Common myeloid progenitor, CD34-positive (primary cell): Measurements from ENCODE around the gene RNASE13.
A peak's percentile ranks its signal among the peaks of the same experiment; 100 is the strongest.

ENCODE experiments used
- CTCF ChIA-PET: fragments of 350-600 bp; sonication (Branson Sonifier 250); formaldehyde crosslinking; loops from one replicate; lab custom pipeline; 2021; ENCODE audit warnings: antibody characterized with exemption; lab: Charles Lee
- POLR2A ChIA-PET: fragments of 350-600 bp; sonication (Branson Sonifier 250); formaldehyde crosslinking; loops from one replicate; lab custom pipeline; 2021; ENCODE audit warnings: antibody characterized with exemption; lab: Charles Lee
- DNase-seq, 3 donors: peaks; one replicate each; pipeline versions ENCODE4 v3.0.0 to v3.0.0-alpha.2; 2013
- H3K27ac ChIP-seq, 2 experiments: 1 replicate in 1 of 2; 2 replicates in 1 of 2; pipeline ENCODE4 v1.7.0; 2013; ENCODE audit warnings: inconsistent platforms in 2 of 2, low read length in 2 of 2, mild to moderate bottlenecking in 2 of 2, low read depth in 1 of 2, moderate library complexity in 1 of 2; ENCODE audit not compliant: severe bottlenecking in 2 of 2, insufficient read depth in 1 of 2, poor library complexity in 1 of 2
- H3K27me3 ChIP-seq, 5 experiments: replicated peaks in 2 of 5; 1 replicate in 3 of 5; 2 replicates in 2 of 5; pipeline versions ENCODE4 v1.6.1 to v1.7.0; 2013; ENCODE audit warnings: low read length in 4 of 5, mild to moderate bottlenecking in 2 of 5, moderate library complexity in 2 of 5, inconsistent platforms in 1 of 5; ENCODE audit not compliant: insufficient read depth in 5 of 5, control insufficient read depth in 4 of 5
- H3K36me3 ChIP-seq, 4 experiments: 1 replicate in 2 of 4; 2 replicates in 2 of 4; pipeline versions ENCODE4 v1.6.1 to v1.7.0; 2013; ENCODE audit warnings: low read length in 3 of 4, control low read depth in 1 of 4, mild to moderate bottlenecking in 1 of 4; ENCODE audit not compliant: control insufficient read depth in 4 of 4, insufficient read depth in 4 of 4
- H3K4me1 ChIP-seq, 4 experiments: 1 replicate in 3 of 4; 2 replicates in 1 of 4; pipeline versions ENCODE4 v1.6.1 to v1.7.1; 2013; ENCODE audit warnings: low read length in 3 of 4, mild to moderate bottlenecking in 3 of 4, control low read depth in 1 of 4, inconsistent platforms in 1 of 4, moderate library complexity in 1 of 4; ENCODE audit not compliant: control insufficient read depth in 4 of 4, insufficient read depth in 4 of 4; ENCODE audit errors: control extremely low read depth in 1 of 4
- H3K4me3 ChIP-seq, 7 experiments: 1 replicate in 4 of 7; 2 replicates in 3 of 7; pipeline versions ENCODE4 v1.5.1 to v1.7.0; 2013; ENCODE audit warnings: mild to moderate bottlenecking in 7 of 7, low read length in 6 of 7, moderate library complexity in 6 of 7, inconsistent platforms in 2 of 7, low read depth in 2 of 7, control low read depth in 1 of 7; ENCODE audit not compliant: insufficient read depth in 4 of 7, control insufficient read depth in 1 of 7; ENCODE audit errors: extremely low read depth in 1 of 7
- H3K9me3 ChIP-seq, 5 experiments: 1 replicate in 4 of 5; 2 replicates in 1 of 5; pipeline versions ENCODE4 v1.6.1 to v1.7.1; 2013; ENCODE audit warnings: low read length in 4 of 5, mild to moderate bottlenecking in 2 of 5, inconsistent platforms in 1 of 5, low read depth in 1 of 5, moderate library complexity in 1 of 5; ENCODE audit not compliant: control insufficient read depth in 4 of 5, insufficient read depth in 2 of 5; ENCODE audit errors: control extremely low read depth in 1 of 5
- WGBS: methylation state at CpG from one replicate; pipeline ENCODE4 v1.1.5; 2013; ENCODE audit not compliant: insufficient coverage; 5-methylcytosine and 5-hydroxymethylcytosine counted together

Gene RNASE13

GRCh38 chr14:21018286-21018685 is 16.3 kb downstream of the RNASE13 start:
- CTCF ChIA-PET: interaction anchor here (0.9 to 16.8 kb wide), 9 partner anchors 10 to 86 kb away, joined by 3 to 345 read pairs (median 105); partner anchors contain the start of genes RNASE13, RNASE7, SLC39A2 and TMEM253
- DNase-seq: no peak
- 95% methylated on average over 4 of the region's 7 CpGs for whole genome bisulfite sequencing
- peaks cover 0 to 15% (median 2%) of the 10 kb centered on the region in 4 experiments for H3K36me3 ChIP-seq
- H3K27ac ChIP-seq: no peak overlapping the region
- peaks cover 0 to 10% (median 0%) of the 10 kb centered on the region in 5 experiments for H3K27me3 ChIP-seq
- POLR2A ChIA-PET: no interaction called here
- peaks cover 0 to 17% (median 4%) of the 10 kb centered on the region in 4 experiments for H3K4me1 ChIP-seq
- no peaks in the 10 kb centered on the region for H3K9me3 ChIP-seq
- H3K4me3 ChIP-seq: no peak overlapping the region

- Histone ChIP-seq H3K27me3 (peaks cover 0 to 5% (median 0%) of the 10 kb centered on the region in 5 experiments), H3K27ac (no peak overlapping the region), H3K4me3 (no peak overlapping the region), H3K9me3 (no peaks in the 10 kb centered on the region), H3K36me3 (peaks cover 0 to 15% (median 2%) of the 10 kb centered on the region in 4 experiments), H3K4me1 (peaks cover 0 to 17% (median 4%) of the 10 kb centered on the region in 4 experiments)
- 84% methylated on average over 25 of the region's 28 CpGs for WGBS
- ChIA-PET CTCF (interaction anchor here (0.8 to 16.8 kb wide), 10 partner anchors 10 to 87 kb away, joined by 3 to 345 read pairs (median 86); partner anchors contain the start of genes RNASE13, RNASE7, SLC39A2 and TMEM253), POLR2A (no interaction called here)
- DNase-seq: no peak
These were observed 16.9 kb downstream of the RNASE13 start for GRCh38 chr14:21017528-21018245.

GRCh38 chr14:21016413-21017190 is 18.0 kb downstream of the RNASE13 start:
- POLR2A ChIA-PET: interaction anchor here (0.6 to 1.0 kb wide), 3 partner anchors 14 to 19 kb away, joined by 3 read pairs; partner anchors contain the start of gene RNASE13
- CTCF ChIA-PET: interaction anchor here (1.6 to 16.8 kb wide), 11 partner anchors 12 to 88 kb away, joined by 4 to 345 read pairs (median 66); partner anchors contain the start of genes ARHGEF40, RNASE13, RNASE7 and RNASE8

GRCh38 chr14:21015312-21015711 is 19.3 kb downstream of the RNASE13 start:
- POLR2A ChIA-PET: interaction anchor here (1.7 kb wide), 1 partner anchor 24 kb away, joined by 9 read pairs; no protein-coding TSS in a partner anchor
- Histone ChIP-seq H3K27ac (no peak overlapping the region), H3K4me3 (no peak overlapping the region), H3K4me1 (peaks cover 0 to 17% (median 4%) of the 10 kb centered on the region in 4 experiments), H3K27me3 (peaks cover 0 to 3% (median 0%) of the 10 kb centered on the region in 5 experiments), H3K36me3 (peaks cover 0 to 14% (median 1%) of the 10 kb centered on the region in 4 experiments), H3K9me3 (no peaks in the 10 kb centered on the region)
- CTCF ChIA-PET: interaction anchor here (0.9 to 16.8 kb wide), 31 partner anchors 8 to 177 kb away, joined by 3 to 345 read pairs (median 7); partner anchors contain the start of genes ARHGEF40, NDRG2, RNASE13 and RNASE7
- DNase-seq: no peak
- WGBS: 96% methylated on average over 3 of the region's 6 CpGs

More at GRCh38 chr14:21016413-21017190, 18.0 kb downstream of the RNASE13 start:
- peaks cover 0 to 17% (median 4%) of the 10 kb centered on the region in 4 experiments for H3K4me1 ChIP-seq
- H3K4me3 ChIP-seq: no peak overlapping the region
- 55% methylated on average over 3 of the region's 9 CpGs for WGBS
- no peak overlapping the region for H3K27ac ChIP-seq
- H3K36me3 ChIP-seq: peaks cover 0 to 15% (median 2%) of the 10 kb centered on the region in 4 experiments
- peaks cover 0 to 5% (median 0%) of the 10 kb centered on the region in 5 experiments for H3K27me3 ChIP-seq
- DNase-seq: no peak
- no peaks in the 10 kb centered on the region for H3K9me3 ChIP-seq

DNA sequence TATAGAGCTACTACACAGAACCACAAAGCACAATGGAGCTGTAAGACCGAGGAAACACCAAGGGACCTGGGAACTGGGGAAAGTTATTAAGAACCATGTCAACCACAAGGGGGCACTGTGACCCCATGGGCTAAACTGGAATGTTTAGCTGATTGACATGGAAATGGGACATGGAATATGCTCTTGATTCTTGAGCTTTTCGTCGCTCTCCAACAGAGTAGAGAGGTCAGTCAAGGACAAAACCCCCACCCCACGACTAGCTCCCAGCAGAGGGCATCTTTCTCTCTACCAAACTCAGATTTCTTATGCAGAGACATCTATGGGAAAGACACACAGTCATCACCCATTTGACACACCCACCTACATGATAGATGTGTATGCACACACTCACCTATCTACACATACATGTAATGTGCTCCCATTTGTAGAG is 19.8 kb downstream of the RNASE13 start:
- ChIA-PET POLR2A (interaction anchor here (1.7 kb wide), 1 partner anchor 25 kb away, joined by 9 read pairs; no protein-coding TSS in a partner anchor), CTCF (interaction anchor here (0.9 to 16.8 kb wide), 32 partner anchors 9 to 178 kb away, joined by 3 to 345 read pairs (median 6); partner anchors contain the start of genes ARHGEF40, NDRG2, RNASE13 and RNASE7)
- no peak overlapping the region for H3K27ac ChIP-seq
- 0% methylated on average over 1 of the region's 4 CpGs for WGBS
- peaks cover 0 to 12% (median 1%) of the 10 kb centered on the region in 4 experiments for H3K36me3 ChIP-seq
- peaks cover 0 to 17% (median 4%) of the 10 kb centered on the region in 4 experiments for H3K4me1 ChIP-seq
- DNase-seq: peak; percentile 82 to 90 (median 84)
- H3K27me3 ChIP-seq: peaks cover 0 to 3% (median 0%) of the 10 kb centered on the region in 5 experiments
- H3K9me3 ChIP-seq: no peaks in the 10 kb centered on the region
- H3K4me3 ChIP-seq: no peak overlapping the region

DNA sequence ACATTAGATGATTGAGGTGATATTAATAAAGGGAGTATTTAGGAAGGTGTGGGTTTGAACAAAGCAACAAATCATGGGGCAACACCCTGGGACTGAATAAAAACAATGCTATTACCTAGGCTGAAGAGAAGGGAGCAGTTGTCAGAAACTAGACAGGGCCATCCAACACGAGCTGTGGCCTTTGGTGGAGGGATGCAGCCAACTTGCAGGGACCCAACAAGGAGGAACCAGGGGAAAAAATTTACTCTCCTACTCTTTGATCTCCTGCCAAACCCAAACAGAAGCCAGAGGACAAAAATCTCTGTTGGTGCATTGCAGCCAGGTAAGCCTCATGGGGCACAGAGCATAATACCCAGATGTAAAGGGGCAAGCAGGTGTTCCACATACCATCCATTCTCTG is 23.5 kb downstream of the RNASE13 start:
- no peaks in the 10 kb centered on the region for H3K4me1 ChIP-seq
- H3K27me3 ChIP-seq: peaks cover 0 to 3% (median 0%) of the 10 kb centered on the region in 5 experiments
- no peaks in the 10 kb centered on the region for H3K9me3 ChIP-seq
- H3K36me3 ChIP-seq: no peaks in the 10 kb centered on the region
- no peak overlapping the region for H3K27ac ChIP-seq
- 88% methylated on average over 1 of the region's 1 CpG for WGBS
- H3K4me3 ChIP-seq: no peak overlapping the region
- POLR2A ChIA-PET: no interaction called here
- no peak for DNase-seq
- CTCF ChIA-PET: interaction anchor here (1.3 to 16.8 kb wide), 8 partner anchors 9 to 93 kb away, joined by 4 to 345 read pairs (median 107); partner anchors contain the start of genes RNASE13, RNASE7, SLC39A2 and TMEM253
